Left ventricle myocardium inferior (tissue), 1 donor: ENCODE data around the gene MUC3A. TPM values are rescaled to one million over a fixed set of nuclear protein-coding genes. Genes with fewer than 3 reads are reported as not detected.

Experiments
- DNase-seq: peaks from one replicate; pipeline ENCODE4 v3.0.0-alpha.2; 2020
- H3K27ac ChIP-seq: fragments of 200-600 bp; replicated peaks from 2 replicates; pipeline ENCODE4 v1.8.0; 2021
- H3K27me3 ChIP-seq: fragments of 200-600 bp; 2 replicates; pipeline ENCODE4 v1.8.0; 2021; ENCODE audit warnings: low read depth
- H3K36me3 ChIP-seq: fragments of 200-600 bp; 2 replicates; pipeline ENCODE4 v1.8.0; 2021
- H3K4me1 ChIP-seq: fragments of 200-600 bp; 2 replicates; pipeline ENCODE4 v1.8.0; 2021
- H3K4me3 ChIP-seq: fragments of 200-600 bp; 2 replicates; pipeline ENCODE4 v1.8.0; 2021; ENCODE audit warnings: mild to moderate bottlenecking, moderate library complexity
- H3K9me3 ChIP-seq: fragments of 200-600 bp; replicated peaks from 2 replicates; pipeline ENCODE4 v1.8.0; 2021
- intact Hi-C: fragments of 100-400 bp; cut with micrococcal nuclease; formaldehyde crosslinking; loops from one replicate; pipeline ENCODE4 v1.11.0; 2022
- total RNA-seq: library from RNA; stranded (reverse); fragmentation: NEBNext Ultra II Directional; extraction: Animal tissue kit (Norgen Biotek cat#: 25700); gene quantifications from one replicate; pipeline ENCODE4 v1.2.1, GENCODE V29; 2021
- TF ChIP-seq, protein P1 (sequence below): fragments of 200-600 bp; IDR thresholded peaks from 2 replicates; pipeline ENCODE4 v1.8.0; 2021; ENCODE audit warnings: antibody characterized with exemption, mild to moderate bottlenecking, borderline replicate concordance
- donor health status: DM: no; HTN: yes; CAD: no; lungs with severe emphysema.

Gene MUC3A
- total RNA-seq, 1 donor from 2014 or later = 0.19 TPM

GRCh38 chr7:100949933-100950443 lies 654 bp downstream of the MUC3A start:
- Histone ChIP-seq H3K27me3 (peaks cover 85% of the 10 kb centered on the region), H3K36me3 (no peaks in the 10 kb centered on the region), H3K4me3 (peak overlapping the region; percentile 51), H3K9me3 (no peaks in the 10 kb centered on the region), H3K27ac (peak overlapping the region; percentile 43), H3K4me1 (no peaks in the 10 kb centered on the region)
- TF ChIP-seq, protein P1, sequence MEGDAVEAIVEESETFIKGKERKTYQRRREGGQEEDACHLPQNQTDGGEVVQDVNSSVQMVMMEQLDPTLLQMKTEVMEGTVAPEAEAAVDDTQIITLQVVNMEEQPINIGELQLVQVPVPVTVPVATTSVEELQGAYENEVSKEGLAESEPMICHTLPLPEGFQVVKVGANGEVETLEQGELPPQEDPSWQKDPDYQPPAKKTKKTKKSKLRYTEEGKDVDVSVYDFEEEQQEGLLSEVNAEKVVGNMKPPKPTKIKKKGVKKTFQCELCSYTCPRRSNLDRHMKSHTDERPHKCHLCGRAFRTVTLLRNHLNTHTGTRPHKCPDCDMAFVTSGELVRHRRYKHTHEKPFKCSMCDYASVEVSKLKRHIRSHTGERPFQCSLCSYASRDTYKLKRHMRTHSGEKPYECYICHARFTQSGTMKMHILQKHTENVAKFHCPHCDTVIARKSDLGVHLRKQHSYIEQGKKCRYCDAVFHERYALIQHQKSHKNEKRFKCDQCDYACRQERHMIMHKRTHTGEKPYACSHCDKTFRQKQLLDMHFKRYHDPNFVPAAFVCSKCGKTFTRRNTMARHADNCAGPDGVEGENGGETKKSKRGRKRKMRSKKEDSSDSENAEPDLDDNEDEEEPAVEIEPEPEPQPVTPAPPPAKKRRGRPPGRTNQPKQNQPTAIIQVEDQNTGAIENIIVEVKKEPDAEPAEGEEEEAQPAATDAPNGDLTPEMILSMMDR = no peak
- DNase-seq = no peak
- intact Hi-C loops = no loop called here

DNA sequence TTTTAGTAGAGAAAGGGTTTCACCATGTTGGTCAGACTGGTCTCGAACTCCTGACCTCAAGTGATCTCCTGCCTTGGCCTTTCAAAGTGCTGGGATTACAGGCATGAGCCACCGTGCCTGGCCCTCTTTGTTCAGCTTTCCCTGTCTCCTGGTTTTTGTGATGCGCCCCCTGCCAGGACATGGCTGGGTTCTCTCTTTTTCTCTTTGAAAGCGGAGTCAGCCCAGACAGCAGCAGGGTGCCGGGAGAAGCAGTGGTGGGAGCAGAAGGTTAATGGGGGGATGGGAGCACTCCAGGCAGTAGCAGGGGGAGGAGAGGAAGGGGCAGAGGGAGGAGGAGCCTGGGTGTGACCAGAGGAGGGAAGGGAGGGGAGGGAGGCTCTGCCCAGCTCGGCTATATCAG lies 1.8 kb downstream of the MUC3A start:
- Histone ChIP-seq H3K9me3 (no peaks in the 10 kb centered on the region), H3K27ac (no peak overlapping the region), H3K27me3 (peaks cover 80% of the 10 kb centered on the region), H3K4me3 (peak overlapping the region; percentile 51), H3K4me1 (no peaks in the 10 kb centered on the region), H3K36me3 (no peaks in the 10 kb centered on the region)
- TF ChIP-seq, protein P1 = no peak
- DNase-seq = no peak
- intact Hi-C loops = no loop called here

DNA sequence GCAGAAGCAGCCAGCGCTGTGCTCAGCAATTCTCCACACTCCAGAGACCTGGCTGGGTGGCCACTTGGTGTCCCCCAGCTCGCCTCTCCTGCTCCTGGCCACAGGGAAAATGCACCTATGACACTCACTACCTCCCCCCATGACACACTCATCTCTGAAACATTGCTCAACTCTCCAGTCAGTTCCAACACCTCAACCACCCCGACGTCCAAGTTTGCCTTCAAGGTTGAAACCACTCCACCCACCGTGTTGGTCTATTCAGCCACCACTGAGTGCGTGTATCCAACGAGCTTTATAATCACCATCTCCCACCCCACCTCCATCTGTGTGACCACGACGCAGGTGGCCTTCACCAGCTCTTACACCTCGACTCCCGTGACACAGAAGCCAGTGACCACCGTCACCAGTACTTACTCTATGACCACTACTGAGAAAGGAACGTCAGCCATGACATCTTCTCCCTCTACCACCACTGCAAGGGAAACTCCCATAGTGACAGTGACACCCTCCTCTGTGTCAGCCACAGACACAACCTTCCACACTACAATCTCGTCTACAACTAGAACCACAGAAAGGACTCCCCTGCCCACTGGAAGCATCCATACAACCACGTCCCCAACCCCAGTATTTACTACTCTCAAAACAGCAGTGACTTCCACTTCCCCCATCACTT lies 2.7 kb downstream of the MUC3A start:
- no peaks in the 10 kb centered on the region for H3K9me3 ChIP-seq
- intact Hi-C loops = no loop called here
- H3K4me1 ChIP-seq = no peaks in the 10 kb centered on the region
- H3K36me3 ChIP-seq = no peaks in the 10 kb centered on the region
- TF ChIP-seq, protein P1 = no peak
- DNase-seq = no peak
- H3K27ac ChIP-seq = no peak overlapping the region
- peaks cover 79% of the 10 kb centered on the region for H3K27me3 ChIP-seq
- no peak overlapping the region for H3K4me3 ChIP-seq

GRCh38 chr7:100952641-100953040 lies 3.3 kb downstream of the MUC3A start:
- no peak overlapping the region for H3K27ac ChIP-seq
- no peak overlapping the region for H3K4me3 ChIP-seq
- no peaks in the 10 kb centered on the region for H3K9me3 ChIP-seq
- H3K4me1 ChIP-seq = no peaks in the 10 kb centered on the region
- TF ChIP-seq, protein P1 = no peak
- intact Hi-C loops = no loop called here
- DNase-seq = no peak
- H3K36me3 ChIP-seq = no peaks in the 10 kb centered on the region
- peaks cover 73% of the 10 kb centered on the region for H3K27me3 ChIP-seq

GRCh38 chr7:100957832-100958421 lies 8.6 kb downstream of the MUC3A start:
- intact Hi-C loops = no loop called here
- Histone ChIP-seq H3K27ac (no peak overlapping the region), H3K36me3 (no peaks in the 10 kb centered on the region), H3K4me3 (no peak overlapping the region), H3K27me3 (peaks cover 61% of the 10 kb centered on the region), H3K4me1 (no peaks in the 10 kb centered on the region), H3K9me3 (no peaks in the 10 kb centered on the region)
- TF ChIP-seq, protein P1 = no peak
- DNase-seq = no peak
